ENCODE data around the gene CCDC54.

Gene CCDC54

DNA sequence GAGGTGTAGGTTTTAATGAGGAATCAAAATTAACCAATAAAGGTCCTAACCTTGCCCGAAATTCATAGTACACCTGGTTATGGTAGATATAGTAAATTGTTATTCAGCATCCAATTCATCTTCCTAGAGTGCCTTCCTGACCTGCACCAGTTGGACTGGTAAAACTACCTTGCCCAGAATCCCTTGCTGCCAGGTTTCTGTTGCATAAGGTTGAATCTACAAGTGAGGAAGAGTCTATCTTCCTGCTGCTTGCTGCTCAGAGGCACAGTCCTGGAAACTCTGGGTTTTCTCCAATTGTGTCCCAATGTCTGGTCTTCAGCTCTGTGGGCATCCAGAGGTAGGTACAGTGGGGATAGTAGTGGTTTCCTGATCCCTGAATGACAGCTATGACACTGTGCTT is 17.3 kb downstream of the CCDC54 start:
- no peak for DNase-seq

DNA sequence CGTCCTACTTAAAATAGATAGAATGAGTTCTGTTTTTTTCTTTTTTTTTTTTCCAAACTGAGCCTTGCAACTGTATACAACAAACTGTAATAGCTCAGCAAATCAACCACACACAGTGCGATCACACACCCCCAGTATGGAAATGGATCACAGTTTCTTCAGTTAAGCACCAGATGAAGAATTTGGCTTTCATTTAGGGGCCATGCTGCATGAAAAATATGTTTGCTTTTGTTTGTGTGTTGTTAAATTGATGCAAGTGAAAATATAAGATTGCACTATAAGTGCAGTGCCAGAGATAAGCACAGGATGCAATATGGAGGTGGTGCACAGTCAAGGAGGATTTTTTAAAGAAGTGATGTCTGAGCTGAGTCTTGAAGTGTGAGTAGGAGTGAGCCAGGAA is 17.8 kb downstream of the CCDC54 start:
- no peak for DNase-seq

DNA sequence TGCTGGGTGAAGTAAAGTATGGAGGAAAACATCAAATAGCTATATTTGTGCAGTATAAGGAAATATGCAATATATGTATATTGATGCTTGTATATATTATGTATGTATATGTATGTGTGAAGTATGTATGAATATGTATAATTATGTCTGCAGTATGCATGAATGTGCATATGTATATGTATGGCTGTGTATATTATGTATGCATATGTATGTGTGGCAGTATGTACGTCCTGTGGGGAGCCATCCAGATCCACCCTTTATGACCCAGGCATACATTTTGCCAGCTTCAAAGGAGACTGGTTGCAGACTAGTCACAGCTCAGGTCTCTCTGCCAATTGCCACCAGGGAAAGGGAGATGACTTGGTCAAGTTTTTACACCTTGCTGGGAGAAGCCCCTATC is 24.1 kb downstream of the CCDC54 start:
- no peak for DNase-seq

DNA sequence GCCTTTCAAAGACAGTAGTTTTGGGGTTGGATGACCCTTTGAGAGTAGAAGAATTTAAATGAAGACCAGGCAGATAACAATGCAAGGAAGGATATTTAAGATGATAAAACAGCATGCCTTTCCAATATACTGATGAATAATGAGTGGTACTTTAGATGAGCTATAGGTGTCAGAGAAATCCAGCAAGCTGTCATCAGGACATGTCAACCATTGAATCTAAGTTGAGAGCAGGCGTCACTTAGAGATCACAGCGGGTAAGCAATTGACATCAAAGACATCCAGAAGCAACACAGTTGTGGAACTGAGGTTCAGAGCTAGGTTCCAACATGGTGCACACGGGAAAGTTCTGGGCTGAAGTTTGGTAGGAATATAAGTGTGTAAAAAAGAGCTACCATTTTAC is 25.0 kb downstream of the CCDC54 start:
- no peak for DNase-seq

DNA sequence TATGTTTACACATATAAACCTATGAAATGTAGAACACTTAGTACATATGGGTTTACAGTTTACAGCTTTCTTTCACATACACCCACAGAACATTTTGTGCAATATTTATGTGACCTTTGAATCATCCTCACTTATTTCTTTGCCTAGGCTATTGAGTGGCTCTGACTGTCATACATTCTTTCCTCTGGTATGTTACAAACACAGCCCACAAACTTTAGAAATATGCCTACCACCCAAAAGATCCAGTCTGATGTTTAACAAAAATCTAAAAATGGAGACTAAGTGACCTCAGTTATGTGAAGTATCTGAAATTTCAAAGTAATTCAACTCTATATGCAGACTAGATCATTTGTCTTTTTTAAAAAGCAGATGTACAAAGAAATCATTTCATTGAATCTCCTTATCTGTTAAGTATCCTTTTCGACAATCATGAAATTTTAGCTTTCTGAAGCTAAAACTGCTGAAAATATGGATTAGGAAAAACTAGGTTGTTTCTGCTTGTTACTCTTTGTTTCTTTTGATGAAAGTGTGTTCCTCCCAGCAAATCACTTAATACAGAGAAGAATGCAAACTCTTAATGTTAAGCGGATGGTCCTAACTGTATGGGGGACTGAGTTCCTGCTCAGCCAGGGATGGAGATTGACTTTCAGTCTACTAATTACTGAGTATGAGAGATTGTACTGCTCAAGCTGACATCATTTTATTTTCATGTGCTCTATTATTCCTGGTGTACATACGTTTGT is 27.7 kb downstream of the CCDC54 start:
- no peak for DNase-seq

DNA sequence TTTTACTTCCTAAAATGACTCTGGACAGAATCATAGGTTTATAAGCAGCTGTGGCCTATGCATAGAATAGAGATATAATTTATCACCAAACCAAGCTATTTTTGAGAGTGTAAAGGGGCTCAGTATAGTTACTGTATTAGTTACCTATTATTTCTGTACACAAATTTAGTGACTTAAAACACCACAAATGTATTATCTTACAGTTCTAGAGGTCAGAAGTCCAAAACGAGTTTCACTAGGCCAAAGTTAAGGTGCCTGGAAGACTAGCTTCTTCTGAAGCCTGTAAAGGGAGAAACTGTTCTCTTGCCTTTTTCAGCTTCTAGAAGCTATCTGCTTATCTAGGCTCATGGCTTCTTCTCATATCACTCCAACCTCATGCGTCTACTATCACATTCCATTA is 30.1 kb downstream of the CCDC54 start:
- no peak for DNase-seq

DNA sequence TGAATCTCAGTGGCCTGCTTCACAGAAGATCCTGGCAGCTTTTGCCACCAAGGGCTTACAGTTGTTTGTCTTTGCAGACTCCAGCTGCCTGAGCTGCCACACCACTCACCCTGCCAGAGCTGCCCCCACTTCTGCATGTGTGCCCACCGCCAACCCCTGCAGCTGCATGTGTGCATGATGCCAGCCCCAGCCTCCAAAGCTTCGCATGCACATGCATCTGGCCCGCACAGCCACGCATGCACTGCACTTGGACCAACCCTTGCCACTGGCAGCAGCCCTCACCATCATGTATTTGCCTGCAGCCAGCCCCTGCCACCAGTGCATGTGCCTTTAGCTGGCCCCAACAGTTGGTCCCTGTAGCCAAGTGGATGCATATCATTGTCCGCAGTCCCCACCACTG is 31.3 kb downstream of the CCDC54 start:
- DNase-seq: no peak

DNA sequence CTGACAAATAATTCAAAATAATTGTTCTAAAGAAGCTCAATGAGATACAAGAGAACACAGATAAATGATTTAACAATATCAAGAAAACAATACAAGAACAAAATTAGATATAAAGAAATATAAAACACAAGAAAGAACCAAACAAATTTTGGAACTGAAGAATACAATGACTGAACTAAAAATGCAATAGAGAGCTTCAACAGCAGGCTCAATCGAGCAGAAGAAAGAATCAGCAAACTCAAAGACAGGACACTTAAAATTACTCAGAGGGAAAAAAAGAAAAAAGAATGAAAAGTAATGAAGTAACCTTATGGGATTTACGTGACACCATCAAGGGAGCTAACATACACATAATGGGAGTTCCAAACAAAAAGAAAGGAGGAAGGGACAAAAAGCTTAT is 32.1 kb downstream of the CCDC54 start:
- DNase-seq: no peak

DNA sequence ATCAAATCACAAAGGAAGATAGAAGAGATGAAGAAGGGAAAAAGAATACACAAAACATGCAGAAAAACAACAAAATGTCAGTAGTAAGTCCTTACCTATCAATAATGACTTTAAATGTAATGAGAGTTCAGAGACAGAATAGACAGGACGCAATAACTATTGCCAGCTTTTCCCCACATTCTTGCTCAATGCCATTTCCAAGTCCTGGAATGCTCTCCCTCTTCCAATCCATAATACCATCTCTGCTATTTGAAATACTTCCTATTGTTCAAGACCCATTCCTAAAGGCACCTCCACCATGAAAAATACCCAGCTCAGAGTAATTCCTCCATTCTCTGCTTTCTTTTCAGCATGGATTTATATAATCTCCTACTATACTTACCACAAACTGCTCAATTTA is 33.4 kb downstream of the CCDC54 start:
- no peak for DNase-seq

DNA sequence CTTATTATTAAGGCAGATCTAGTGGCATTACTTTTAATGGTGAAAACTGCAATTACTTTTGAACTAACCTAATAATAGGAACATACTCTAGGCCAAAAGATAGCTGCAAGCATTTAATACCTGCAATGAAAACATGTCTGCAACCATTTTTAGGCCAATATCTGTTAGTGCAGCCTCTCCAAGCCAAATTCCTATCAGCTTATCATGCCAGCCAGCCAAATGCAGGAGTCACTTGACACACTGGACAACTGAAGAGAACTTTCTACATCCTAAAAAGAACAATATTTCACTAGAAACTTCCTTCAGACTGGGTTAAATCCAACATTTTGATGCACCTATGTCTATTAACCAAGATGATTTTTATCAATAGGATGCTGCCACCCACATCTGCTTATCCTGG is 33.8 kb downstream of the CCDC54 start:
- DNase-seq: no peak

DNA sequence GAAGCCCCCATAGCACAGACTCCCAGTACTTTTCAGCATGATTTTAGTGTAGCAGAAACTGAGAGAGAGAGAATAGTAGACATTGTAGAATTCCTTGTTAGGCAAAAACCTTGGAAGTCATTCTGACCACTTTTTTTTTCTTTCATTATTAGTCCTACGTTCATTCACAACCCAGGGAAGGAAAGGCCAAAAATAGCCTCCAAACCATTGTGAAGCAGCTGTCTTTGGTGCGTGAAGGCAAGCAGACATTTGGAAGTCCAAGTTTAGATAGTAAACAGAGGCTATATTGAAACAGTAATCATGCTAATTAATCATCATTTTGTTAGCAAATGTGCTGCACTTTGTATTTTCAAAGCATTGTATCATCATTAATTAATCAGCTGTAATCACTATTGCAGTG is 34.5 kb downstream of the CCDC54 start:
- no peak for DNase-seq

DNA sequence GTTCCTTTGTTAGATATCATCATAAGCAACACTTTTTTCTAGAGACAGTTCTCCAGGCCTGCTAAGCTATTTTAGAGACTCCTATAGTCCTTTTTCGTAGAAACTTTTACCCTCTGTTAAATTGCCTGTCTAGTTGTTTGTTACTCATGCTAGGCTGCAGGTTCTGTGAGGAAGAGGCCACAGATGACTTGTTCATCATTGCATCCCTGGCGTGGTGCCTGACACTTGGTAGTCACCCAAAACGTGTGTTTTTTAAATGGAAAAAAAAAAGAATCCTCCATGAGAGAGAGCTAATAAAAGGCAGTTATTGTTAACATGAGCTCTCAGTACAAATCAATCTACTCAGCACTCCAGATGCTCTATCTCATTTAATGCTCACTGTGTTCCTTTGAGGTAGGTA is 35.1 kb downstream of the CCDC54 start:
- no peak for DNase-seq

DNA sequence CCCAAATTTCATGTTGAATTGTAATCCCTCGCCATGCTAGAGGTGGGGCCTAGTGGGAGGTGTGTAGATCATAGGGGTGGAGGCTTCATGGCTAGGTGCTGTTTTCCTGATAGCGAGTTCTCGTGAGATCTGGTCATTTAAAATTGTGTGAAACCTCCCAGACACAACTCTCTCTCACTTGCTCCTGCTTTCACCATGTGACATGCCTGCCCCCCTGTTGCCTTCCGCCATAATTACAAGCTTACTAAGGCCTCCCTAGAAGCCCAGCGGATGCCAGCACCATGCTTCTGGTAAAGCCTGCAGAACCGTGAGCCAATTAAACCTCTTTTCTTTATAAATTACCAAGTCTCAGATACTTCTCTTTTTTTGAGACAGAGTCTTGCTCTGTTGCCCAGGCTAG is 36.0 kb downstream of the CCDC54 start:
- no peak for DNase-seq

DNA sequence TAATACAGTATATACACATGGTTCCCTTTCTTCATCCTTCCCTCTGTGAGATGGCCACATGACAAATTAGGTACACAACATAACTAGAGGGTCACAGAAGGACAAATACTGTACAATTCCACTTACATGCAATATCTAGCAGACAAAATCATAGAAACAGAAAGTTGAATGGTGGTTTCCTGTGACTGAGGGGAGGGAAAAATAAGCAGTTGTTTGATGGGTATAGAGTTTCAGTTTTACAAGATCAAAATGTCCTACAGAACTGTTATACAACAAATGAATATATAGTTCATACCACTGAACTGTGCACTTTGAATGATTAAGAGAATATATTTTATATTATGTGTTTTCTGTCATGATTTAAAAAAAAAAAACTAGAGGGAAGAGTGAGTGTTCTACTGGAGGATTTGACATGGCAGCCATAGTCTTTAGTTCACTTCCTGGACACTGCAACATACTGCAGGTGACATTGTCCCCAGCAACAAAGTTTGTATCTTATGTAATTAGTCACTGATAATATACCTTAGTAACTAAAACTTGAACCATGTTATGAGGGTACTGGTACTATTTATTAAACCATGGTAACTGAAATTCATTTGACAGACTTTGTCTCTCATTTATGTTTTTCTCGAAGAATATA is 37.2 kb downstream of the CCDC54 start:
- no peak for DNase-seq

DNA sequence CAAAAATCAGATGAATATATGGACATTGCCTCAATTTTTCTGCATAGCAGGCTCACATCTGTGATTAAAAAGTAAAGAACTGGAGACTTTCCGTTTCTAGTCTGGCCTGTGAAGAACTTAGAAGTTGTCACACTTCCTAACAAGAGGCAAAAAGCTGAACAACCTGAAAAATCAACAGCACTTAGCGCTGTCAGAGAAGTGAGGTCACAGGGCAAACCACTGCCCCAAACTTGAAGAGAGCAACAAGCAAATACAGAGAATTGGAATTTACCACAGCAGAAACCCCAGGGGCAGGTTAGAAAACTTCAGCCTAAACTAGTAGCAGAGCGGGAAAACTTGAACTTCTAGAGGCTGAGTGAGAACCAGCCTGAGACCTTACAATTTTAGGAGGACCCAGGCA is 38.9 kb downstream of the CCDC54 start:
- no peak for DNase-seq

DNA sequence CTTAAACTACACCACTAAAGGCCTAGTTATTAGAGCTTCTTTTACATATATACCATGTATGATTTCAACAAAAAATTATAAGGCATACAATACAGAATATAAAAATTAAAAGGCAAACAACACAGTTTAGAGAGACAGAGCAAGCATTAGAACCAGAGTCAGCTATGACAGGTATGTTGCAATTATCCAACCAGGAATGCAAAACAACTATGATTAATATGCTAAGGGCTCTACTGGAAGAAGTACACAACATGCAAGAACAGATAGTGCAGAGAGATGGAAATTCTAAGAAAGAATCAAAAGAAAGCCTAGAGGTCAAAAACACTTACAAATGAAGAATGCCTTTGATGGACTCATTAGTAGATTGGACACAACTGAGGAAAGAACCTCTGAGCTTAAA is 39.6 kb downstream of the CCDC54 start:
- DNase-seq: no peak

DNA sequence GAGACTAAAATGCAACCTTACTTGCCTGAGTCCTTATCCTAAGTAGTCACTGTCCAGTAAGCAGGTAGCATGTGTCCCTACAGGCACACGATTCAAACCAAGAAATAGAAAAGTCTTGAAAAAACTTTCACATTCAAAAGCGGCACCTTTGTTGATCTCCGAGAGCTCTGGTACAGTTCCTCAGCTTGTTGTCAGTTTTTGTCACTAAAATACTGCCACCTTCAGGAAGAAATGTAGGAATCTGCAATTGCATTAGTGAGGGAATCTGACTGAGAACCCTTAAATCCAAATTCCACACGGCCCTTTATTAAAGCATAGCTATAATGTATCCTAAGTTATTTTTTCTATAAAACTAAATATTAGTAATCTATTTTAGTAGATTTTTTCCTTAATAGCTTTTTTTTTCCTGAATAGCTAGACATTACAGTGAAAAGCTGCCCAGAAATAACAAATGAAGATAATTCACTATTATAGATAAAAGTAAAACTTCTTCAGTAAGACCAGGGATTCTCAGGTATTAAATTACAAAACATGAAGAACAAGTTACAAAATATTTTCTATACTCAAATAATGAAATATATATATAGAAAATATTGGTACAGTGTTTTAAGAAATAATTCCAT is 44.0 kb downstream of the CCDC54 start:
- peak; percentile 50 to 77 (median 64) for DNase-seq

DNA sequence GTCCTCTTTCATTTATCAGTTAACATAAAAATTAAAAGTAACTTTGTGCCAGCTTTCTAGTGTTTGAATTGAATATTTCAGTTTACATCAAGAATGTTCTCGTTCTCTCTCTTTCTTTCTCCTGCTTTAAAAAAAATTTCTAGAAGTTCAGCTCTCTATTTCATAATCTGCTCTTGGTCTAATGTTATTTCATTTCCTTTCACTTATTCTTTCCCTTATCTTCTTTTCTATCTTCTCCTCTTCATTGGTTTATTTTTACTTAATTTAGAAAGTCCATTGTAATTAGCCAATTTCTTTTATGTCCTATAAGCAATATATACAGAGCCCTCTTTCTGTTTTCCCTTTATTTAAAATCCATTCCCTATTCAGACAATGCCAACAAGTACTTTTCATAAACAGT is 44.6 kb downstream of the CCDC54 start:
- no peak for DNase-seq

DNA sequence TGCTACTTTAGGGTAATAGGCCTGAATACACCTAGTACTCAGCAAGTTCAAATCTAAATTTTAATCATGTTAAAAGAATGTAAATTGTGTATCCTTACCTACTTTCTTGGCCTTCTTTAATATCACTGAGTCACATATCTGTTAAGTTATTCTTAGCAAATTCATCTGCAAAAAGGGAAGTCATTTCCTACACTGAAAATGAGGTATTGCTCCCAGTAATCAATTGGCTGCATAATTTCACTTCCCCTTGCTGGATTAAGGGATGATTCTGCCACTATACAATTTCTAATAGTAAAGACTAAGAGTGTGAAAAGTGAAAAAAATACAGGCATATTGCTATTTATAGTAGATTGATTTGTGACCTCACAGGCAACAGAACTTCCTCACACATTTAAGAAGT is 47.8 kb downstream of the CCDC54 start:
- peak; percentile 6 to 35 (median 34) for DNase-seq

DNA sequence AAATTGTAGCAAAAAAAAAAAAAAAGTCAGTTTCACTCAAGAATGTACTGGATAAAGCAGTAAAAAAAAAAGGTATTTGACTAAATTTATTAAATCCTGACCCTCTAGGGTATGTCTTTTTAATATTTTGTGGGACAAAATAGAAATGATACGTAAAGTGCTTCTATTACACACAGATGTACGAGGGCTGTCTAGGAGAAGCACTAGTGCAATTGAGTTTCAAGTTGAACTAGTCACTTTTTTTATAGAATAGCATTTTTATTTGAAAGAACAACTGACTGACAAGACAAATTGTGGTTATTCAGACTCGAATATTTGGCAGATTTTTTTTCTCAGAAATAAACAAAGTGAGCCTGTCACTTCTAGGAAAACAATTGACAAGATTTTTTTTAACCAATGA is 49.0 kb downstream of the CCDC54 start:
- no peak for DNase-seq

All from suppressor macrophage treated with lipopolysaccharide for 1 hour (primary cell).